ENCODE measurements around the gene BCR. TPM values are rescaled to one million over a fixed set of nuclear protein-coding genes. Genes with fewer than 3 reads are reported as not detected.

BCR gene
- total and polyA plus RNA-seq, 2 of the 4 experiments (the other 2 are of a cell fraction), result 28.9 to 44.6 TPM

DNA sequence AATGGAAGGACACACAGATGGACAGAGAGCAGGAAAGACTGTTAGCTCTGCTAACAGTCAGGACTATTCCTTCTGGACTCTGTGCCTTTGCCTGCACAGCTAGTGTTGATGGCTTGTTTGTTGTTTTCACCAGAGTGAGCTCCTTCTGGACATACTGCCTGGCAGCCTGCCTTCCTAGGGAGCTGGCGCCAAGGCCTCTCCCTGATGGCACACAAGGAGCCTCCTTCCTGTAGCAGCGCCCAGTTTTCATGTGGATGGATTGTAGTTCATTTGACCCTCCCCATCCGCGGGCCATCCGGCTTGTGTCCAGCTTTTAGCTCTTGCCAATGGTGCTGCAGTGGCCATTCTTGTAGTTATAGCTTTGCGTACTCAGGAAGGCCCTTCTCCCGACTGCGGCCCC, 16.6 kb upstream of the BCR start:
- Histone ChIP-seq H3K27ac (ENCODE audit: insufficient read depth, low read length) (no peak overlapping the region), H3K18ac (ENCODE audit: low read depth, low read length) (no peak overlapping the region), H2BK20ac (ENCODE audit: low read depth, low read length) (no peak overlapping the region), H2BK120ac (ENCODE audit: low read depth, low read length) (no peak overlapping the region), H3K79me1 (ENCODE audit: low read depth in 1 of 2, low read length in 2 of 2) (no peaks in the 10 kb centered on the region), H3K23ac (ENCODE audit: low read depth, low read length) (no peak overlapping the region), H4K8ac (ENCODE audit: low read depth in 2 of 2, low read length in 2 of 2) (no peak overlapping the region), H3K4ac (ENCODE audit: low read depth, low read length) (no peak overlapping the region), H3K36me3 (ENCODE audit: control insufficient read depth, insufficient read depth, low read length) (no peaks in the 10 kb centered on the region), H4K91ac (ENCODE audit: insufficient read depth, low read depth, low read length) (no peak overlapping the region), H3K9me3 (ENCODE audit: control insufficient read depth, insufficient read depth, low read length) (no peaks in the 10 kb centered on the region; the same call in 1 of the 2 replicates), H3K4me3 (ENCODE audit: insufficient read depth, low read depth, low read length) (no peak overlapping the region), H3K4me1 (ENCODE audit: control insufficient read depth, insufficient read depth, low read length) (peaks cover 5% of the 10 kb centered on the region; the same call in 1 of the 2 replicates), H2AK9ac (replicated peaks; ENCODE audit: low read depth, low read length, poor library complexity) (no peak overlapping the region), H2BK15ac (ENCODE audit: low read depth, low read length) (no peak overlapping the region), H4K20me1 (ENCODE audit: insufficient read depth, low read length) (no peaks in the 10 kb centered on the region), H2BK5ac (ENCODE audit: low read depth, low read length, poor library complexity, severe bottlenecking) (no peak overlapping the region), H3K14ac (replicated peaks; ENCODE audit: low read depth, low read length) (no peak overlapping the region), H2AFZ (replicated peaks; ENCODE audit: low read length, poor library complexity) (no peak overlapping the region), H2AK5ac (ENCODE audit: low read depth, low read length) (no peak overlapping the region), H3K27me3 (ENCODE audit: control insufficient read depth, insufficient read depth, low read length) (peaks cover 3% of the 10 kb centered on the region; the same call in 1 of the 2 replicates), H3K56ac (ENCODE audit: extremely low read depth, insufficient read depth, low read length) (no peak overlapping the region), H3K4me2 (ENCODE audit: low read depth, low read length) (no peak overlapping the region), H3K9me1 (ENCODE audit: insufficient read depth, low read length) (no peaks in the 10 kb centered on the region), H3K9ac (ENCODE audit: low read depth, low read length) (no peak overlapping the region), H4K5ac (ENCODE audit: low read depth, low read length) (no peak overlapping the region)
- WGBS, 2 experiments (ENCODE audit: extremely low coverage in 2 of 2, insufficient read length in 1 of 2), result 90% methylated on average over 2 of the region's 8 CpGs; no CpG with 5 or more reads in 1 of the 2 experiments
- intact Hi-C loops (cut with micrococcal nuclease) (no loop called here), in situ Hi-C loops (cut with MboI; ENCODE audit: low sequenced_read_pairs) (no loop called here), dilution Hi-C loops (cut with HindIII; ENCODE audit: low sequenced_read_pairs, unreplicated experiment) (no loop called here)
- TF ChIP-seq SMC3 (IDR thresholded peaks at IDR 0.05; ENCODE audit: low read depth, low read length) (no peak), POLR2A (IDR thresholded peaks at IDR 0.05; ENCODE audit: low read depth, low read length) (no peak), RAD21 (IDR thresholded peaks at IDR 0.05; ENCODE audit: low read length) (no peak)
- DNase-seq (no peak), ATAC-seq (ENCODE audit: low read depth) (peak; percentile 53)
- ChIA-PET CTCF (interaction anchor here (0.8 kb wide), 1 partner anchor 11 kb away, joined by 4 read pairs; no protein-coding TSS in a partner anchor), POLR2A (ENCODE audit: unreplicated experiment) (no interaction called here)
- no TSS peak for BruUV-seq (replicated peaks)

All from IMR-90 (cell line).